SK-N-SH treated with all-trans-retinoic acid at 6 μM for 48 hours (cell line): Measurements from ENCODE around the gene MRPL42.

Source experiments
- ATAC-seq: fragments of 200-7000 bp; cut with Tn5 transposase; 3 replicates; pipeline ENCODE4 v1.9.1; 2020; ENCODE audit warnings: mild to moderate bottlenecking, moderate library complexity
- ARNTL ChIP-seq: fragments of 450-650 bp; formaldehyde crosslinking; IDR thresholded peaks from 2 replicates; pipeline ENCODE4 v1.5.0; 2020; ENCODE audit warnings: low read depth, mild to moderate bottlenecking, moderate library complexity, borderline replicate concordance
- BACH2 ChIP-seq: fragments of 250-450 bp; sonication (Bioruptor Pico); IDR thresholded peaks from 2 replicates; pipeline ENCODE4 v1.9.0; 2021; ENCODE audit warnings: mild to moderate bottlenecking, borderline replicate concordance
- CREB5 ChIP-seq: fragments of 250-450 bp; sonication (Bioruptor Pico); IDR thresholded peaks from 2 replicates; pipeline ENCODE4 v1.5.1; 2020; ENCODE audit warnings: low read depth, mild to moderate bottlenecking, moderate library complexity
- CSDC2 ChIP-seq: fragments of 250-450 bp; sonication (Bioruptor Pico); IDR thresholded peaks from 2 replicates; pipeline ENCODE4 v1.5.0; 2020; ENCODE audit warnings: mild to moderate bottlenecking, moderate library complexity
- CSRNP3 ChIP-seq: fragments of 250-450 bp; sonication (Bioruptor Pico); IDR thresholded peaks from 2 replicates; pipeline ENCODE4 v1.5.1; 2021; ENCODE audit warnings: mild to moderate bottlenecking, moderate library complexity
- ESRRG ChIP-seq: fragments of 250-450 bp; sonication (Bioruptor Pico); IDR thresholded peaks from 2 replicates; pipeline ENCODE4 v1.6.1; 2021; ENCODE audit warnings: mild to moderate bottlenecking
- GLIS3 ChIP-seq: fragments of 250-450 bp; sonication (Bioruptor Pico); IDR thresholded peaks from 2 replicates; pipeline ENCODE4 v1.5.0; 2020; ENCODE audit warnings: mild to moderate bottlenecking, moderate library complexity
- ISL1 ChIP-seq: fragments of 250-450 bp; sonication (Bioruptor Pico); IDR thresholded peaks from 2 replicates; pipeline ENCODE4 v2.1.2; 2022; ENCODE audit warnings: mild to moderate bottlenecking, moderate library complexity
- OSR1 ChIP-seq: fragments of 250-450 bp; sonication (Bioruptor Pico); IDR thresholded peaks from 2 replicates; pipeline ENCODE4 v1.8.0; 2022; ENCODE audit warnings: moderate library complexity, mild to moderate bottlenecking, inconsistent platforms
- PATZ1 ChIP-seq: fragments of 250-450 bp; sonication (Bioruptor Pico); IDR thresholded peaks from 2 replicates; pipeline ENCODE4 v1.8.0; 2020; ENCODE audit warnings: mild to moderate bottlenecking, moderate library complexity, borderline replicate concordance
- POU6F1 ChIP-seq: fragments of 250-450 bp; sonication (Bioruptor Pico); IDR thresholded peaks from 2 replicates; pipeline ENCODE4 v1.8.0; 2021; ENCODE audit warnings: low read depth, mild to moderate bottlenecking, moderate library complexity, borderline replicate concordance
- PPARA ChIP-seq: fragments of 250-450 bp; sonication (Bioruptor Pico); IDR thresholded peaks from 2 replicates; pipeline ENCODE4 v1.5.0; 2020; ENCODE audit warnings: mild to moderate bottlenecking, borderline replicate concordance
- SNAI2 ChIP-seq: fragments of 250-450 bp; sonication (Bioruptor Pico); IDR thresholded peaks from 2 replicates; pipeline ENCODE4 v1.5.0; 2020; ENCODE audit warnings: mild to moderate bottlenecking, moderate library complexity
- TCF4 ChIP-seq: fragments of 250-450 bp; sonication (Bioruptor Pico); IDR thresholded peaks from 2 replicates; pipeline ENCODE4 v1.8.0; 2021; ENCODE audit warnings: mild to moderate bottlenecking, moderate library complexity, borderline replicate concordance
- TOX ChIP-seq: fragments of 250-450 bp; sonication (Bioruptor Pico); IDR thresholded peaks from 2 replicates; pipeline ENCODE4 v1.8.0; 2021; ENCODE audit warnings: mild to moderate bottlenecking, moderate library complexity, borderline replicate concordance
- TSHZ2 ChIP-seq: fragments of 250-450 bp; sonication (Bioruptor Pico); IDR thresholded peaks from 2 replicates; pipeline ENCODE4 v1.5.0; 2020; ENCODE audit warnings: mild to moderate bottlenecking, moderate library complexity
- ZC3H10 ChIP-seq: fragments of 250-450 bp; sonication (Bioruptor Pico); IDR thresholded peaks from 2 replicates; pipeline ENCODE4 v1.5.1; 2021; ENCODE audit warnings: mild to moderate bottlenecking, moderate library complexity
- ZFP3 ChIP-seq: fragments of 250-450 bp; sonication (Bioruptor Pico); IDR thresholded peaks from 2 replicates; pipeline ENCODE4 v1.5.0; 2020; ENCODE audit warnings: mild to moderate bottlenecking, moderate library complexity
- ZFP30 ChIP-seq: fragments of 450-650 bp; formaldehyde crosslinking; IDR thresholded peaks from 2 replicates; pipeline ENCODE4 v1.5.0; 2022; ENCODE audit warnings: mild to moderate bottlenecking, moderate library complexity
- ZNF565 ChIP-seq: fragments of 450-650 bp; formaldehyde crosslinking; conservative IDR thresholded peaks from 2 replicates; pipeline ENCODE4 v1.5.0; 2020; ENCODE audit warnings: low read depth, mild to moderate bottlenecking, moderate library complexity
- ZNF70 ChIP-seq: fragments of 450-650 bp; formaldehyde crosslinking; IDR thresholded peaks from 2 replicates; pipeline ENCODE4 v1.5.0; 2020; ENCODE audit warnings: mild to moderate bottlenecking, moderate library complexity

Gene MRPL42

GRCh38 chr12:93519859-93520258 is 52.5 kb downstream of the MRPL42 start:
- no peak for ATAC-seq
- TF ChIP-seq ARNTL = no peak
- TF ChIP-seq ZC3H10 (CRISPR knock-in tag) = no peak
- no peak for TF ChIP-seq TOX
- TF ChIP-seq ESRRG (CRISPR knock-in tag) = no peak
- no peak for TF ChIP-seq ISL1 (CRISPR knock-in tag)
- no peak for TF ChIP-seq BACH2 (CRISPR knock-in tag)
- TF ChIP-seq ZNF70 (CRISPR knock-in tag) = no peak
- TF ChIP-seq CSRNP3 (CRISPR knock-in tag) = no peak
- no peak for TF ChIP-seq ZFP3 (CRISPR knock-in tag)
- TF ChIP-seq SNAI2 (CRISPR knock-in tag) = no peak
- no peak for TF ChIP-seq OSR1
- TF ChIP-seq TSHZ2 = no peak
- TF ChIP-seq PATZ1 = no peak
- no peak for TF ChIP-seq ZNF565 (CRISPR knock-in tag)
- TF ChIP-seq TCF4 (CRISPR knock-in tag) = no peak

GRCh38 chr12:93520454-93520853 is 53.1 kb downstream of the MRPL42 start:
- ATAC-seq = no peak
- TF ChIP-seq PATZ1 = no peak
- no peak for TF ChIP-seq ISL1 (CRISPR knock-in tag)
- TF ChIP-seq GLIS3 (CRISPR knock-in tag) = no peak
- TF ChIP-seq ZFP30 (CRISPR knock-in tag) = no peak
- TF ChIP-seq ESRRG (CRISPR knock-in tag) = no peak
- no peak for TF ChIP-seq TOX
- TF ChIP-seq CSDC2 = no peak
- TF ChIP-seq BACH2 (CRISPR knock-in tag) = no peak
- no peak for TF ChIP-seq TSHZ2
- no peak for TF ChIP-seq ZNF70 (CRISPR knock-in tag)
- TF ChIP-seq CREB5 (CRISPR knock-in tag) = no peak
- TF ChIP-seq POU6F1 (CRISPR knock-in tag) = no peak
- TF ChIP-seq ZNF565 (CRISPR knock-in tag) = no peak
- TF ChIP-seq PPARA (CRISPR knock-in tag) = no peak
- no peak for TF ChIP-seq ARNTL
- no peak for TF ChIP-seq SNAI2 (CRISPR knock-in tag)
- TF ChIP-seq TCF4 (CRISPR knock-in tag) = no peak
